ENCODE data around the gene TMPRSS13.

TMPRSS13 gene

DNA sequence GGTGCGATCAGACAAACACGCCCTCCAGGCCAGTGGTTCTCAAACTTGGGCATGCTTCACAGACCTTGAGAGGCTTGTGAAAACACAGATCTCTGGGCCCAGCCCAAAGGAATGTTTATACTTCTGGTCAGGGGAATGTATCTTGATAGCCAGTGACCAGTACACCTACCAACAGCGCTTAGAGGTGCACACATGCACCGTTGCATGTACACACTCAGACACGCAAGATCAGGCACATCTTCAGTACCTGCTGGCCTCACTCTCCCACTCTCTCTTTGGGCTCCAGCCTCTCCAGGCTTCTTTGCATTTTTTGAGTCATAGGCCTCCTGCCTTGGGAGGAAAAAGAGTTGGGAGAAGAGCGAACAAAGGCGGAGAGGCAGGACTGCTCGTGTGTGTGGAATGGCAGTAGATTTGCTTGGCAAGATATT lies 41.0 kb downstream of the TMPRSS13 start:
- no peak for DNase-seq (ENCODE audit: low read depth)

DNA sequence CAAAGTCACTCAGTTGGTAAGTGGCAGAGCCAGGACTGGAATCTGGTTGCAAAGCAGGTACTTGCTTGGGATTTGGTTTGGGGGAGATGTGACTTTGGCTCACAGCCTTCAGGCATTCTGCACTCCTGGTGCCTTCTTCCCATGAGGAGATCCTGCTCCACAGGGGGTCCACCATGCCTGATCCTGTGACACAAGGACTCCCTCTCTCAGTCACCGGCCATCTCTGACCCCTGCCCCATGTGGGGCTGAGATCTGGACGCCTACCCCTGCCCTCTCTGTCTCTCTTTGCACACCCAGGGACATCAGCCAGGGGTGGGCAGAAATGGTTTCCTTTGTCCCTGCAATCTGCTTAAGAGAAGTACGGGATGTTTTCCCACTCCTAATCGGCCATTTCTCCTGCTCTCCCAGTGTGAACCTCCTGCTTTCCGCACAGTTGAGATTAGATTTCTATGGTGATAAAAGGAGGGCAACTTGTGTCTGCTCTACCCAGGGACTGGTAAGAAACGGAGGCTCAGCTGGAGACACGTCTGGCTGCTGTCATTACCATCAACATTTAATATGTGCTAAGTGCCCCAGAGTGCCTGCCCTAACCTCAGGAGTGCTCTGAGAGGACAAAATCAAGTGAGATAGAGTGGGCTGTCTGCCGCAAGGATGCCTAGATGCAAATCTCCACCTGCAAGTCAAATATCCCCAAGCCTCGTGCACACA lies 41.6 kb downstream of the TMPRSS13 start:
- no peak for DNase-seq (ENCODE audit: low read depth)

DNA sequence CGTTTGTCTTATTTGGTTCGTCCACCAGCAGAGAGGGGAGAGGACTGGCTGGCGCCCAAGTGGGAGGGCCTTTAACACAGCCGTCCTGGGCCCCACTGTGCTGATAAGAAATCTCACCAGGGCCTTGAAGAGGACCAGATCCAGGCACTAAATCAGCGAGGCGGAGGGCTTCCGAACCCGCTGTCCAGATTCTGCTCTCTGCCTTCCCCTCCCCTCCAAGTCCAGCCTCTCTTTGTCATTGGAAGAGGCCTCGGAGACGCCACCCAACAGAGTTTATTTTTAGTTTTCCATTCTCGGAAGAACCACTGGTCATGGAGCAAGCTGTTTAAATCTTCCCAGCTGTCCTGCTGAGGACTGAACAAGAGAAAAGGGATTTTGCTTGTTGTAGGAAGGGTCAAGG lies 43.4 kb downstream of the TMPRSS13 start:
- no peak for DNase-seq (ENCODE audit: low read depth)

DNA sequence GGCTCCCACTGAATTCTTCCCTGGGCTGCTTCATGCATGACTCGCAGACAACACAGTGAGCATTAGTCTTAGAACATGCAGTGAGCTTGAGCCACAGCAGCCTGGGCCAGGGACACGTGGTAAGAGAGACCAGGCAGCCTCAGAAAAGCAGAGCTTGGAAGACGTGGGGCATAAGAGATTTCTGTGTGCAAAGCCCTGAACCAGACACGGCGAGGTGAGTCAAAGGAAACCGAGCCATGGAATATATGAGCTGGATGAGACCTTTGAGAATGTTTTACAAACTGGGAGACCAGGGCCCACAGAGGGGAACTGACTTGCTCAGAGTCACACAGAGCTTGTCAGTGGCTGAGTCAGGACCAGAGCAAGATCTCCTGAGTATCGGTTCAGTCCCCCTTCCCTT lies 44.2 kb downstream of the TMPRSS13 start:
- peak; percentile 34 for DNase-seq (ENCODE audit: low read depth)

DNA sequence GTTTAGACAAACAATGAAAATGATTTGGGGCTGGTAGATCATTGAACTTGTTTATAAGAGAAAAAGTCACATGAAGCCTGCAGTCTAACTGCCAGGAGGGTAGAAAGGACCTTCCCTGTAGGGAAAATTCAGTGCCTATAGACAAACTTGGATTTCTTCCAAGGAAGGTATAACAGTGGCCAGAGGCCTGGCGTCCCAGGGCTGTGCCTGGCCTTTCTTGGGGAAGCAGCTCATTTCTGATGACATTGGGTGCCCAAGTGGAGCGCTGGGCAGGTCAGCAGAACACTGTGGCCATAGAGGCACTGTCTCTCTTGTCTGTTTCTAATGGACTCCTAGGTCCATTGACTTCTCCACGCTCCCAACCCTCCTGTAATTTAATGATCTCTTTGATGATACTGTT lies 46.1 kb downstream of the TMPRSS13 start:
- no peak for DNase-seq (ENCODE audit: low read depth)

DNA sequence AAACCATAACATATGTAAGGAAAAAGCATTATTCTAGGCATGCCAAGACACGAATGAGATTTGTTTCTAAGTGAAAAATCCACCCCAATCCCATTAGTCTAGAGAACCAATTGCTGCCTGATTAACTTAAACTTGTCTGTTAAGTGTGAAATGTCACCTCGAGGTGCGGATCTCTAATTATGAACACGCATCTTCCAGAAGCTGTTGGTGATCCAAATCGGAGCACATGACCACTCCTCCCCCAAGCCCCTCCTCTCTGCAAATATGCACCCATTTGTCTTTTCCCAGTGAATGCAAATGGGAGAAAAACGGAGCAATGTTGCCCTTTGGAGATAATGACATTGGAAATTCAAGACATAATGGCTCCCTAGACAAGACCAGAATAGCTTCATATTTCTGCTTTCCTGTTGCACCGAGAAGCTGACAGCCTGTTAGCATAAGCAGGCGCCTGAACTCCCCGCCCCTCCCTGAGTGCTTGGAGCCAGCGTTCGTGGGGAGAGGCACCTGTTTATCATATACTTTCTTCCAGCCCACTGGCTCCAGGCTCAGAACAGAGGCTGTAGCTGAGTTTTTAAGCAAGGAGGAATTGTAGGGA lies 46.8 kb downstream of the TMPRSS13 start:
- DNase-seq (ENCODE audit: low read depth): no peak

DNA sequence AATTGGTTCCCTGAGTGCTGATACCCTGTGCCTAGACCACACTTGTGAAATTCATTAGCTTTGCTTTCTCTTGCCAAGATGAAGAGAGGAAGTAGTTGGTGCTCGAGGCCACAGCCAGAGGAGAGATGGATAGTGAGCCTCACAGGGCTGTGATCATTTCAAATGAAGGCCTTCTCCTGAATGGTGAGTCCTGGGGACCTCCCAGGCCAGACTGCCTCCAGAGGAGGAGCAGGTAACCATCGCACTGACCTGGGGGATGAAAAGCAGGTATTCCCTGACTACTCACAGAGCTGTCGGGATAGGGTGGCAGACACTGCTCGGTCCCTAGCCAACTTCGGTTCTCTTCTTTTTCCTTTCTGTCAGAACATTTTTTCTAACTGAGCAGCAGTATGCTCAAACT lies 48.0 kb downstream of the TMPRSS13 start:
- DNase-seq (ENCODE audit: low read depth): no peak

DNA sequence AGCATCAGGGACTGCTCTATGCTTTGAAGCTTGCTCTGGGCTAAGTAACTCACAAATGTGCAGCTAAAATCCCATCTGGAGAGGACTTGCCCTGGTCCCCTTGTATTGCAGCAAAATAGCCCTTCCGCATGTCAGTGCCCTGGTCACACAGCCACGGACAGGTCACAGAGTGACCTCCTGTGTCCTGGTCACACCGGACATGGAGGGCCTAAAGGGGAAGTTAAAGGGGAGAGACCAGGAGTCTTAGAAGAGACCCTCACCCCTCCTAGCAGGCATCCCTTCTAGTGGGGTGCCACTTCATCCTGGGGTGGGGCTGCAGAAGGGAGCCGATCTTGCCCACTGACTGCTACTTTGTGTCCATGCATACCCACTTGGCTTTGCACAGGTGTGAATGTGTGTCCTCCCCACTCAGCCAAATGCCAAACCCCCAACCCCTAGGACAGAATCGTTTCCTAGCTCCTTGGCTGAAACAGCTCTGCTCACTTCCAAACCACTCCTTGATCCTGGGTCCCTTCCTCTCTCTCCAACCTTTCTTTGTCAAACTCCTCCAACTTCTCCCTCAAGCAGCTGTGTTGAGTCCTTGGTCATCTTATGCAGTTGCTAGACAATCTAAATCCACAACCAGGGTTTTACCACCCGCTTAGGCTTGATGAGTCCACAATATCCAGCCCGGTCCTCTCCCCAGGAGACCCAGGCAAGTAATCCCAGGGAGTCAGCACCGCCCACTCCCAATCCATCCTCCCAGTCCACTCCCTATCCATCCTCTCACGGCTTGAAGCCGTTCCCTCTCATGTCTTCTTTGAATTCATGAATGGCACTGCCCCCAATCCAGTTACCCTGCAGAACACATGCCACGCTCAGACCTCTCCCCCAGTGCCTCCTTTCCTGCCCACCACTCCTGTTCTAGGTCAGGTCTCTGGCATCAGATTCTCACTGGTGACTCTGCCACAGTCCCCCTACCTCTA lies 49.4 kb downstream of the TMPRSS13 start:
- no peak for DNase-seq (ENCODE audit: low read depth)

DNA sequence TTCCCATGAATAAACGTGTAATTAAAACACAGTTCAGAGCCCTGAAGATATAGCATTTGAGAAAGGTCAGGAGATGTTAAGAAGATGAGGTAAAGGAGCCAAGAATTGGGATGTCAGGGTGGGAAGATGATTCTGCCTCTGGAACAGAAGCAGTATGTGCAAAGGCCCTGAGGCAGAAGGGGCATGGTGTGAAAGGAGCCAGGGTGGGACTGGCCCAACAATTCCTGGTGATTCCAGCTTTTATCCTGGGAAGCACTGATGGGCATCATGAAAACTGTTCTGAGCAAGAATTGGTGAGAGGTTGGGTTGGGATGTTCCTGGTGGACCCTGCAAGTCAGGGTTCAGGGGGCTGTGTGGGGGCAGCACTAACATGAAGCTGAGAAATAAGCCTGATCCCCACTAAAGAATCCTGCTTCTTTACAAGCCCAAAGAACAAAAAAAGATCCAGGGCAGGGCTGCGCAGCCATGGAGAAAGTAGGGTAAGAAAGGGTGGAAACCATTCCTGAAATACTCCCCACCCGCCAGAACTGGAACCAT lies 50.2 kb downstream of the TMPRSS13 start:
- no peak for DNase-seq (ENCODE audit: low read depth)

DNA sequence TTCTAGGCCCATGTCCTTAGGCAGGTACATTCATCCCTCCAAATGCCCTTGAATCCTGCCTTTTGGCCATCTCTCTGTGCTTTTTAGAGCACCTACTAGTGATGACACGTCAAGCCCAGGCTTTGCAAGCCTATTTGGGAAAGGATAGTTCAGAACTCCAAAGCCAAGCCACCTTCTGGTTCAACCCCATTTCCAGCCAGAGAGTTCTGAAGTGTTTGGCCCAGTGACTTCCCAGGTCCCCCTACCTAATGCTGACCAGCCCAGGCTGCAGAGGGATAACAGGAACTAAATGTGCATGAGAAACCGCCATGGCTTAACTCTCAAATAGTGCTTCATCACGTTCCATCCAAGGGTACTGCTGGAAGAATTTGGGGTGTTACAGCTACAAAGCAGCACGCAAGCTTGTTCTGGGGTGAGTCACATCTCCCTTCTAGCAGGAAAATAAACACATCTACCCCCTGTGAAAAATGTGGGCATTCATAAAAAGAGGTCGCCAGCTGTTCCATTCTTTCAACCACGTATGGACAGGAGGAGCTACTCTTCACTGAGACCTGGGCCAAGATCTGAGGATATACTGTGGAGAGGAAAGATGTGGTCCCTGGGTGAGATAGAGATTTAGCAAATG lies 50.8 kb downstream of the TMPRSS13 start:
- no peak for DNase-seq (ENCODE audit: low read depth)

DNA sequence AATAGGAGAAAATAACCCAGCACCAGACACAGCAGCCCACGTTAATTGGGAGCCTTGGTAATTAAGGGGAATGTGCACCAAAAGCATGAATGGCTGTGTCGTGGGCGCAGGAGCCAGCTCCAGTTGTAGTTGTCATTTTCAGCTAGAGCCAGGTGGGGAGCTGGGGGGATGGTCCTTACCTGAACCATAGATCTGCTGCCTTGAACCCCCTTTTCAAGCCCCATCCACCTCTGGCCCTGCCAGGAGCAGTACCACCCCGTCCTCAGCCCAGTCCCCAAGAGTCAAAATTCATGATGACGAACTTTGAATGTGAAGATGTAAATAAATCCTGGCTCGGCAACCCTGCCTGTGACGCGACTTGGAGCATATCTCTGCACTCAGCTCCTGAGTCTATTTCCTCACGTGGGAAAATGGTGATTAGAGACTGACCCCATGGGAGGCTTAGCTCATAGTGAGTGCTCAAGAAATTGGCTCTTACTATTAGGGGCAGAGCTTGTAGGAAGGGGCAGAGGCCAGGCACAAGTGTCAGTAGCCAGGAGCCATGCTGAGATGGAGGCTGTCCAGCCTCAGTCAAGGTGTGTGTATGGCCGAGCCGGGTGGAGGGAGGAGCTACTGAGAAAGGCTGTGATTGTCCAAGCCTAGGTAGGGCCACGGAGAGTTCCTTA lies 52.0 kb downstream of the TMPRSS13 start:
- no peak for DNase-seq (ENCODE audit: low read depth)

DNA sequence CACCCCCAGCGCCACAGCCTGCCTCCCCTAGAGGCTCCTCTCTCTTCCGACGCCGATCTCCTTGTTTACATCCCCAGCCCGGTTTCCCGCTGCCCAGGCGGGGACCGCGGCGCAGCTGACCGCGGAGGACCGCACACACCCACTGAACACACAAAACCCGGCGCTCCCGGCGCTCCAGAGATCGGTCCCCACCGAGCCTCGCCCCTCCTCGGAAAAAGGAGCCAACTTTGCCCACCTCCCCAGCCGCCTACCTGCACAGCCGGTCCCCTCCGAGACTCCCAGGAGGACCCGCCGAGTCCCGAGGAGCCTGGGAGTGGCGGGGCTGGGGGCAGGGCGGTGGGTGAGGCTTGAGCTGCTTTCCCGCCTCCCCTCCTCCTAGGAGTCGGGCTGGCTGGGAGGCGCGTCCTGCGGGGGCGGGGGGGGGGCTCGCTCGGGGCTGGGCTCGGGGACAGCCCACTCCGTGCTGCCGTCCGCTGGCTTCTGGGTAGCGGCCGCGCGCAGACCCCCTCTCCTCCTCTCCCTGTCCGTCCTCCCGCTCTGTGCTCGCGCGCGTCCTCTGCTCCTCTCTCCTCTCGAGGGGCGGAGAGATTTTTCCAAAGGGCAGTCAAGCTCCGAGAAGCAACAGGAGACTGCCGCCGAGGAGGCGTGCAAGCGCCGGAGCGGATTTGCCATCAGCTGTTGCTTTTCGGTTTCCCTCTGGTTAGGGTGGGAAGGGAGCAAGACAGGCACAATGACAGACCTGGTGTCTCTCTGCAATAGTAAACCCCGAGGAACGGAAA lies 52.7 kb downstream of the TMPRSS13 start, which contains the start of gene FXYD6:
FXYD6 (minus strand) TSS at position 318 of the 779 bp plus-strand sequence. CDS start 33,882 bp downstream, outside the sequence.
- peak; percentile 18 for DNase-seq (ENCODE audit: low read depth)

DNA sequence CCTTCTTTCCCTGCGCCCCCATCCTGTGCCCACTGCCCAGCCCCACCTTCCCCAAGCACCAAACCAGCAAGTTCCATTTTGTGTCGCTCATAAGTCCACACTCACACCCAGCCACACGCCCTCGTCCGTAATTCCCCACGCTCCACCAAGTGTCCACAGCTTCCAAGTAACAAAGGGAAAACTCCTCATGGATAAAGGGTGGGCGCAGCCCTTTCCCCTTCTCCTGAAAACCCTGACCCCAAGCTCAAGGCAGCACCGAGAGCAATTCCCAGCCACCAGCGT lies 53.2 kb downstream of the TMPRSS13 start:
- no peak for DNase-seq (ENCODE audit: low read depth)

DNA sequence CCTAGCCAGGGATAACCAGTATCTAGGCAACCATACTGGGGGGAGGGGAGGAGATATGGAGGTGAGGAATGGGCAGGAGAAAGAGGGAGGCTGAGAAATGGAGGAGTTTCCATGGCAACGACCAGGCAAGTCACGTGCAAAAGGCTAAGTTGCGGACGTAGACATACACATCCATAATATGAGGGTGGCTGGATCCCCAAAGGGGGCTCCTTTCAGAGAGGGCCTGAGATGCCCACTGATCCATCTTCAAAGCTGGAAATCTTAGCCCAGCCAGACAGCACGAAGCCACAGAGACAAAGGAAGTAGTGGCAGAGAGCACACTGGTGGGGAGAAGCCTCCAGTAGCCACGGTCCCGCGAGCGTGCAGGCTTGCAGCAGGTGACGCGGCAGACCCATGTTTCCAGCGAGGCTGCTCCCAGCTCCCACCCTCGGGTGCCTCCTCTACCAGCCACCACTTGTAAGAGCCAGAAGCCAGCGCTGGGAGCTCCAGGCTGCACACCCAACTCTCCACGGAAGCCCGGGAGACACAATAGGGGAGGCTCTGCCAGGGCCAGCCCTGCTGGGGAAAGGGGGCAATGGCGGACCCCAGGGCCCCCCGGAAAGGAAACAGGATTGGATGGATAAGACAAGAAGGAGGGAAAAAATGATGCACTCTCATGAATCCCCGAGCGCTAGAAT lies 53.7 kb downstream of the TMPRSS13 start:
- no peak for DNase-seq (ENCODE audit: low read depth)

DNA sequence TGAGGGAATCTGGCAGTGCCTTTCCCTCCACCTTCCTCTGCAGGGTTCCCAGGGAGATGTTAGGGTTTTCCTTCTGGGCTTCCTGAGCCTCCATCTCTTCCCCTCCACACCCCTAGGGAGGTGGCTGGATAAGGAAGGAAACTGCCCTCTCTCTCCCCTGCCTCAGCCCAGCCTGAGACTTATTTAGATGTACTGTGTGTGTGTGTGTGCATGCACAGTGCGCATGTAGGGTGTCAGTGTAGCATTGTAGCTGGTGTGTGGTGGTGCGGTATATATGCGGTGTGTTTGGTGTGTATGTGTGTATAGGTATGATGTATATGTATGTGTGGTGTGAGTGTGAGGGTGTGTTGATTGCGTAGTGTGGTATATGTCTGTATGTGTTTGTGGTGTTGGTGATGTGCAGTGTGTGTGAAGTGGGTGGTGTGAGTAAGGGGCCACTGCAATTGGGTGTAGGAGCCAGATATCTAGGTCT lies 54.3 kb downstream of the TMPRSS13 start:
- no peak for DNase-seq (ENCODE audit: low read depth)

DNA sequence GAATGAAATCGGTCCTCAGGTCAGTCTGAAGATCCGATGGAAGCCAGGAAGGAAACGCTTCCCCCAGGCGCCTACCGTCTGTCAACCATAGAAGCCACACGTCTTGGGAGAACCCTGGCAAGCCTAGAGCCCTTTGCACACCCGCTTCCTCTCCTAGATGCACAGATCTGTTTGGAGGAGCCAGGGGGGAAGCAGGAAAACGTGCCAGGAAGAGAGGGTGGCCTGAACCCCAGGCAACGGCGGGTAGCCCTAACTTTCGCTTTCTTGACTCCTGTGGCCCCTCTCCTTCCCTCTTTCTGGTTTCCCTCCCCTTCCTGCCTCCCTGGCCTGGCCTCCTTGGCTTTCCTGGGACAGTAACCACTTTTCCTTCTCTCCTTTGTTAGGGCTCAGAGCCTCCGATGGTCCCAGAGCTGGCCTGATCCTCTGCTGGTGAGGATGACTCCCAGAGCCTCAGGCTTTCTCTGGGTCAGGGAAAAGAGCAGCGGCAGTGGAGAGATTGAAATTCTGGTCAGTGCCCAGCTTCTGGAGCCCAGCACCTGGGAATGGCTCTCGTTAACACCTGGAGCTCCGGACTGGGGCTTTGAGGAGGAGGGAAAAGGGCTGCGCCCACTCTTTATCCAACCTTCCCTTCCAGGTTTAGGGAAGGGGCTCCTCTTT lies 54.8 kb downstream of the TMPRSS13 start:
- DNase-seq (ENCODE audit: low read depth): no peak

DNA sequence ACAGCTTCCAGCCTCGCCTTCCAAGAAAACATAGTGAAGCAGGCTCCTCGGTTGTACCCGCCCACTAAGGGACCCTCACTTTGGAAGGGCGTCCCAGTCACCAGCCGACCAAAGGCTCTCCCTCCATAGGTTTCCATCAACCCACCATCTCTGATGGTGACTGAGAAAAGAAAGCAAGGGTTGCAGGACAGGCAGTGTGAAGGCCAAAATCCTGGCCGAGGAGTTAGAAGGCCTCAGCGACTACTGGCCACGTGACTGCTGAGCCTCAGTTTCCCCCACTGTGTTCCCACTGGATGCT lies 55.4 kb downstream of the TMPRSS13 start:
- no peak for DNase-seq (ENCODE audit: low read depth)

DNA sequence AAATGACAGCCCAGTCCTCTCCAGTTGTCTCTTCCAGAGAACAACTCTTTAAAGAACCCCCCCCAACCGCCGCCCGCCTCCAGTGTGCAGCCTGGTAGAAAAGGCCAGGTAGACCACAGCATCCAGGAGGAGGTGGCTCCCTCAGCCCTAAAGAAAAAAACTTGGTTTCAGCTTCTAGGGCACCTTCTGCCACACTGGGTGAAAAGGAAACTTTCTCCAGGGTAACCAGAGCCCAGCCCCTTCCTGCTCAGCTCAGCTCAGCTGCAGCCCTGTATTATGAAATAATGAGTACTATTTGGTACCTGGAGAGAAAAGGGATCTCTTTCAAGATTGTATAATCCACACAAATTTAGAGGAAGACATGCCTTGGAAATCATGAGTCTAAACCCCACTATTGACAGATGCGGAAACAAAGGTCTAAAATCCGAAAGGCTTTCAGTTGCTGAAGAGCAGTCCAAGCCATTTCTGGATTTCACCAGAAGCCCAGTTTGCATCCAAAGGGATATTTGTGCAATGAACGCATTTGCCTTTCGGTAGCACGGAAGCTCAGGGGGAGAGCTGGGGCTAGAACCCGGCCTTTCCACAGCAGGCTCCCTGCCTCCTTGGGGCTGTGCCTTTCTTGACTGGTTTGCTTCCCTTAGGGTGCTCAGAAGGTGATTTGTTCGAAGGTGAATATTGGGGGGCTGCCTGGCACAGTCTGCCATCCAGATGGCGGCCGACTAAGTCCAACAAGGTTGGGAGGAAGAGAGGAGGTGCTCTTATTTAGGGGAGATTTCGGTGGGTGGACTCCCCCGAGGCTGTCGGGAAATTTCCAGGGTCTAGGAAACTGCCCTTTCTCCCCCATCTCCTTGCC lies 56.0 kb downstream of the TMPRSS13 start:
- no peak for DNase-seq (ENCODE audit: low read depth)

DNA sequence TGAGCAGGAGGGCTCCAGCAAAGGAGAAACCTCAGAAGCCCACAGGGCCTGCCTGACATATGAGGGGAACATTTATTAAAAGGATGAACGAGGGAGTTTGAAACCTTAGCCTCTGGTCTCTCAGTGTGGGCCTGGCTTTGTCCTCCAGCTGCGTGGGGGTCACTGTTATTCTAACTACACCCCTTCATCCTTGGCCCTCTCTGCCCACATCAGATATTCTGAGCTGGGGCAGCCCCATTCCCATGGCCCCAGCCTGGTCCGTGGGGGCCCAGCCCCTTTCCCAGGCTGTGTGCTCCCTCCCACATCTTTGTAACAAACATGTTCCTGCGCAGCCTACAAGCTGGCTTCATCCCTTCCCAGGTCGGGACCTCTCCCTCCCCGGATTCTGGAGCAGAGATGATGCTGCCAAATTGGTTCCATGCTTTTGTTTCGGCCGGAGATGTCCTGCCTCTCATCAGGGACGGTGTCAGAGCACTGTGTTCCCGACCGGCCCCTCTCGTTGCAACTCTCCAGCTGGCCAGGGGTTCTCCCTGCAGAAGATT lies 56.7 kb downstream of the TMPRSS13 start:
- DNase-seq (ENCODE audit: low read depth): no peak

Measured in iris pigment epithelial cell (primary cell).